NCI-H2029 (cell line): ENCODE results near the gene CMPK1.
"Not testable (repeated sequence)": the region's sequence is repeated elsewhere in the genome, so short reads cannot be mapped to it uniquely, and the experiment has no call there.

Experiments used
- DNase-seq: peaks from one replicate; lab custom pipeline; 2025; lab: John Stamatoyannopoulos, UW

The CMPK1 gene, protein sequence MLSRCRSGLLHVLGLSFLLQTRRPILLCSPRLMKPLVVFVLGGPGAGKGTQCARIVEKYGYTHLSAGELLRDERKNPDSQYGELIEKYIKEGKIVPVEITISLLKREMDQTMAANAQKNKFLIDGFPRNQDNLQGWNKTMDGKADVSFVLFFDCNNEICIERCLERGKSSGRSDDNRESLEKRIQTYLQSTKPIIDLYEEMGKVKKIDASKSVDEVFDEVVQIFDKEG

DNA sequence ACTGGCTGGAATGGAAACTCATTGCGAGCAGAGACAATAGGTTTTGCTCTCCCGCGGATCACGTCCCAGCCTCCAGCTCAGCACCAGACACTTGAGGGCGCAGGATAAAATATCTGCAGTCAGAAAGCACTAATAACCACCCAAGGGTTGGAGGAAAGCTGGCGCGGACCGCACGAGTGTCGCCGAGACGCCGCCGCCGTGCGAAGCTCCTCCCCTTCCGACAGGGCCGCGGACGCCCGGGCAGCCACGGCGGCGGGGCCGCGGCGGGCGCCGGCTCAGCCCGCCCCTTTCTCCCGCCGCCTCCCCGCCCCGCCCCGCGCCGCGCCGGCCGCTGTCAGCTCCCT lies at the start of gene CMPK1:
Gene CMPK1 (plus strand): TSS at position 213 of the 344 bp plus-strand sequence. CDS start 156 bp downstream, outside the sequence.
- peak; percentile 94 for DNase-seq

- DNase-seq = not testable (repeated sequence)
Observed at GRCh38 chr1:47288116-47288515, 45.5 kb upstream of the CMPK1 start.

DNA sequence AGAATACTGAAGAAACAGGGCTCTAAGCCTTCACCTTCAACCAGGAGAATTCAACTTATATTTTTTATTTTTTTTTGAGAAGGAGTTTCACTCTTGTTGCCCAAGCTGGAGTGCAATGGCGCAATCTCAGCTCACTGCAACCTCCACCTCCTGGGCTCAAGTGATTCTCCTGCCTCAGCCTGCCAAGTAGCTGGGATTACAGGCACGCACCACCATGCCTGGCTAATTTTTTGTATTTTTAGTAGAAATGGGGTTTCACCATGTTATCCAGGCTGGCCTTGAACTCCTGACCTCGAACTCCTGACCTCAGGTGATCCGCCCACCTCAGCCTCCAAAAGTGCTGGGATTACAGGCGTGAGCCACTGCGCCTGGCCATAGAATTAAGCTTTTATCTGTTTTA lies 38.7 kb upstream of the CMPK1 start:
- not testable (repeated sequence) for DNase-seq

DNA sequence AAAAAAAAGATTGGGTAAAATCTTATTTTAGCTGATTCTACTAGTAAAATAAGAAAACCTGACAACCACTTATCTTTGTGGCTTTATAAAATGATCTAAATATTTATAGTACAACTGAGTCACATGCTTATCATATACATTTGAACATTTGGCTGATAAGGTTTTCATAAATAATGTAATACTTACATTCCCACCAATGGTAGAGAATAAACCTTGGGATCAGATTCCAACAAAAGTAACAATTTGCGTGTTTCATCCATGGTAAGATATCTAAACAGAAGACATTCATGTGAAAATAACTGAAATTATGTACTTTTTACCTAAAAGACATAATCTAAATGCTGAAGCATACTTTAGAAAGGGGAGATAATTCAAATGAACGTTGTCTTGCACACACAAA lies 38.0 kb upstream of the CMPK1 start:
- DNase-seq = no peak

DNA sequence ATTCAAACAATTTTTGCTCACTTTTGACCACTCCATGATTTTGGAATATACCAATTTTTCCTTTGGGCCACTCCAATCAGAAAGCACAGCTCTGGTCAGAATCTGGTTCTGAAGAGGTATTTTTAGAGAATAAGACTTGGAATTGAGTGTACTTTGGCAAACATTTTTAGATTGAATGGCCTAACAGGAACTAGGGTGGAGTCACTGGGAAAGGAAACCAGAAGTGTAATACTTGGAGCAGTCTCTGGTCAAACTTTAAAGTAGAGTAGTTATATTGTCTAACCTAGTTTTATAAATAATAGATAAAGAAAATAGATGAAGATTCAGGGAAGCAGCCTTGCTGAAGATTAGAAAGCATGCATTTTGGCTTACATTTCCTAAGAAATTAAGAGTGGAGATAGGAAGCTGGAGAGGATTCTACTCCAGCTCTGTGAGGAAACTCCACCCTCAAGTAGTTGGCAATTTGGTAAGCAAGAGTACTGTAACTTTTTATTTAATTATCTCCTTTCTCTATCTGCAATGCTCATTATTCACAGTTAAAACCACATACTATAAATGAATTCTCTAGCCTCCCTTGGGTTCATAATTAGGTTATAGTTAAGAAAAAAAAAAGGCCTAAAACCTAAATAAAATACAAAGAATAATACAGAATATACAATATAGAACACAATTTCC lies 35.4 kb upstream of the CMPK1 start:
- no peak for DNase-seq

- no peak for DNase-seq
Observed at GRCh38 chr1:47302472-47302871, 31.1 kb upstream of the CMPK1 start.

DNA sequence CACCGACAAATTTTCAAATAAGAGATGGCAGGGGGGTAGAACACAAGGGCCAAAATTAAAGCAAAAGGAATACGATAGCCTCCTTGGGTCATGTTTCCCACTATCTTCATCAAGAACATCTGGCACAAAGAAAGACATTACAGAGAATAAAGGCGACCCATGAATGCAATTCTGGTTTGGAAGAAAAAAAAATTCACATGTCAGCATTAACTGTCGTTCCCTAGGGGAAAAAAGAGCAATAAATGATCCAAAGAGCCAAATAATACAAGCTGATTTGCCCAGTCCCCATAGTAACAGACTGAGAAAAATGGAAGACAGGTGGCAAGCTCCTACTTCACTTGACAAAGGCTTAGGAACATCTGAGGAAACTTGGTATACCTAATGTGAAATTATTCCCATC lies 24.2 kb upstream of the CMPK1 start:
- no peak for DNase-seq

- peak; percentile 100 for DNase-seq
Observed at GRCh38 chr1:47313915-47314664, 19.5 kb upstream of the CMPK1 start, which contains the start of gene STIL. Gene STIL, minus strand, starts transcription at chr1:47314147. Its CDS starts 3,828 bp downstream, at chr1:47310319.

GRCh38 chr1:47317841-47318240 lies 15.7 kb upstream of the CMPK1 start:
- no peak for DNase-seq

DNA sequence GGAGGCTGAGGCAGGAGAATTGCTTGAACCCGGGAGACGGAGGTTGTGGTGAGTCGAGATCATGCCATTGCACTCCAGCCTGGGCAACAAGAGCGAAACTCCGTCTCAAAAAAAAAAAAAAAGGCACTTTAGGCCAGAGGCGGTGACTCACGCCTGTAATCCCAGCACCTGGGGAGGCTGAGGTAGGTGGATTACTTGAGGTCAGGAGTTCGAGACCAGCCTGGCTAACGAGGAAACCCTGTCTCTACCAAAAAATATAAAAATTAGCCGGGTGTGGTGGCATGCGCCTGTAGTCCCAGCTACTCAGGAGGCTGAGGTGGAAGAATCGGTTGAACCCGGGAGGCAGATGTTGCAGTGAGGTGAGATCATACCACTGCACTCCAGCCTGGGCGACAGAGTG lies 13.6 kb upstream of the CMPK1 start:
- DNase-seq = not testable (repeated sequence)

- peak; percentile 73 for DNase-seq
Observed at GRCh38 chr1:47323599-47324031, 10.0 kb upstream of the CMPK1 start.

DNA sequence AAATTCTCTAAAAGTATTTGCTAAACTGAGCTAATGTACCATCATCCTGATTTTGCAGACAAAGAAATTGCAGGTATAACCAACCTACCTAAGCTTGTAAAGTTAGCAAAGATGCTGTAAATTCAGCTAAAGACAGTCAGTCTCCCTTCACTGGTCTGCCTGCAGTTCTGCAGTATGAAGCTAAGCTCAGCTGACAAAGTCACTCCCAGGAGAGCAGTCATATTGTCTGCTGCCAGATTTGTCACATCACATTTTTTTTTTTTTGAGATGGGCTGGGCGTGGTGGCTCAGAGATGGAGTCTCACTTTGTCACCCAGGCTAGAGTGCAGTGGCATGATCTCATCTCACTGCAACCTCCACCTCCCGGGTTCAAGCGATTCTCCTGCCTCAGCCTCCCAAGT lies 8.9 kb upstream of the CMPK1 start:
- peak; percentile 29 for DNase-seq

DNA sequence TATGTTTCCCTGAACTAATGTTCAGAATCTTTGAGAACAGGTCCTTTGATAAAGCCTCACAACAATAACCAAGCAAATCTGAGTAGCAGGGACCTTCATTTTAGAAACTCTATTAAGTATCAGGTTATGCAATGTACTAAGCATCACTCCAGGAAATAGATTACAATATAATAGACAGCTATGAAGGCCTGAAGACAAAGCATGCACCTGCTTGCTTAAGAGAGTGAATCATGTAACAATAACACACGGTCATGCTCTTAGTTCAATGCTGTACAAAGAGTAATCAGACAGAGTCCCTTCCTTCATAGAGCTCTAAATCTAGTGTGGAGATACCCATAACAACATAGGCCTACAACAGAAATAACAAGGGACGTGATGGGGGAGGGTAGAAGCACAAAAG lies 8.1 kb upstream of the CMPK1 start:
- peak; percentile 99 for DNase-seq

DNA sequence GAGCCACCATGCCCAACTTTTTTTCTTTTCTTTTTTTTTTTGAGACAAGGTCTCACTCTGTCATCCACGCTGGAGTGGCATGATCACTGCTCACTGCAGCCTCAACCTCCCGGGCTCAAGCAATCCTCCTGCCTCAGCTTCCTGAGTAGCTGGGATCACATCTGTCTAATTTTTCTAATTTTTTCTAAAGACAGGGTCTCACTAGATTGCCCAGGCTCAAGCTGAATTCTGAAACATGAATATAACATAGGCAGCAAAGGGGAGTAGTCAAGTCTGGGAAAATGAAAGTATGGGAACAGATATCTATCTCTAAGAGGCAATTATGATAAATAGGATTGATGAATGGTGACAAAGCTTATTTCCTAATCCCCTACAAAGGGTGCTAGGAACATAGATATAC lies 7.3 kb upstream of the CMPK1 start:
- no peak for DNase-seq

DNA sequence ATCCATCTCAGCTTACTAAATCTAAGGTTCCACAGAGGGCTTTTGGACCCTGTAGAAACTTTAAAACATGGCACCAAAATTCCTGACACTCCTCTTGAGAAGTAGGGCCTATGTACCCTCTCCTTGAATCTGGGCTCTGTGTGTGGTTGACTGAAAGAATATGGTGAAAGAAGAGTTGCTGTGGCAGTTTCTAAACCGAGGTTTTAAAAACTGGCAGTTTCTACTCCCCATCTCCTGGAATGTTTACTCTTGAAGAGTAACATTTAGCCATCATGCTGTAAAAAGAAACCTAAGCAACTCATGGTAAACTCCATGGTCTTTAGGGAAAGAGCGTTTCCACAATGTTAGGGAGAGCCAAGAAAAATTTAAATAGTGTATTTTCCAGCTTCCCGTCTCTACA lies 4.6 kb upstream of the CMPK1 start:
- DNase-seq = no peak

- DNase-seq = no peak
Observed at GRCh38 chr1:47330212-47330611, 3.4 kb upstream of the CMPK1 start.

DNA sequence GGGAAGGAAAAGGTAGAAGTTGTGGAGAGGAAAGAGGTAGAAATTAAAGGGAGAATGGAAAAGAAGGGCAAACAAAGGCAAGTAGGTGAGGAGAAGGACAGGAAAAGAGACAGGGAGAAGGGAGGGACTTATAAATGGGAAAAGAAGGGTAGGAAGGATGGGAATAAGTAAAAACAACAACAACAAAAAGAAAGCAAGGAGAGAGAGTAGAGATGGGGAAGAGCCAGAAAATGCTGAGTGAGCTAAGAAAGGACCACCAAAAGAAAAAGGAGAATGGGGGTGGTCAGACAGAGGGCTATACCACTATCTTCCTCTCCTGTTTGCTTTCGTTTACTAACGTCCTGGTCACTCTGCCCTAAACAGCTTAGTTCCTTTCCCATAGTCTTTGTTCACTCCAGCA lies 1.7 kb upstream of the CMPK1 start:
- DNase-seq = no peak

DNA sequence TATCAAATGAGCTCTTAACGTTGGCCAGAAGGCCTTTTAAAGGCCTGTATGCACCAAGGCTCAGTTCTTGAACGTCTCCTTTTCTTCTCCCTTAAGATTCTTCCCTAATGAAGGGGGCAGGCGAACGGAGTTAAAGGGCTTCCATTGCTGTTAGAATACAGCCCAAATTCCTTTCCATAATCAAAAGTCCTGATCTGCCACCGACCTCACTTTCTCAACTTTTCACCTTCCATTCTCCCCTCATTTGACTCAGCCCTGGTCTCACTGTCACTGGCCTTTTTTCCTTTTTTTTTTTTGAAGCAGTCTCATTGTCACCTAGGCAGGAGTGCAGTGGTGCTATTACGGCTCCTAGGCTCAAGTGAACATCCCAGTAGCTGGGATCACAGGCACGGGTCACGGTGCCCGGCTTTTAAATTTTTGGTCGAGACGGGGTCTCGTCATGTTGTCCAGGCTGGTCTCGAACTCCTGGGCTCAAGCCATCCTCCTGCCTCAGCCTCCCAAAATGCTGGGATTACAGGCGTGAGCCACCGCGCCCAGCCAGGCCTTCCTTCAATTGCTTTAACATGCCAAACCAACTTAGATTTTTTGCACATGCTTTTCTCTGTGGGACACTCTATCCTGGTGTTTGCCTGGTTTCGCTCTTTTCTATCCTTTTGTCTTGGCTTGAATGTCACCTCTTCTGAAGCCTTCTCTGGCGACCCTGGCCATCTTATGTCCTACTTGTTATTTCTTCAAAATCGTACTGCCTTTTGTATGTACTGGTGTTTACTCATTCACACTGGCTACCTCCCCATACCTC lies 612 bp upstream of the CMPK1 start:
- no peak for DNase-seq

GRCh38 chr1:47333922-47334764 lies 553 bp downstream of the CMPK1 start:
- DNase-seq = peak; percentile 83

- DNase-seq = no peak
Observed at GRCh38 chr1:47334765-47335435, 1.3 kb downstream of the CMPK1 start.

DNA sequence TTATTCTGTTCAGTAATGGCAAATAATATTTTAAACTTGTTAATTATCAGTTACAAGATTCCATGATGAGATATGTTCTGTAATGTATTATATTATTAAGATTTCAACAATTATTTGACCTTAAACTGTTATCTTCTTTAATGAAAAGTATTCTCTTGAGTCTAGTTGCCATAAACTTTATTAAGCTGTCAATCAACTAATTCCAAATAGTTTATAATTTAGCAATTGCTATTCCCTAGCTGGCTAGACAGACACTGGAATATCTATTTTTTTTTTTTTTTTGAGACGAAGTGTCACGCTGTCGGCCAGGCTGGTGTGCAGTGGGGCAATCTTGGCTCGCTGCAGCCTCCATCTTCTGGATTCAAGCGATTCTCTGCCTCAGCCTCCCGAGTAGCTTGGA lies 3.8 kb downstream of the CMPK1 start:
- DNase-seq = no peak
